ENCODE data around the gene SPOP.
"Not testable (repeated sequence)": the region's sequence is repeated elsewhere in the genome, so short reads cannot be mapped to it uniquely, and the experiment has no call there.

SPOP gene

DNA sequence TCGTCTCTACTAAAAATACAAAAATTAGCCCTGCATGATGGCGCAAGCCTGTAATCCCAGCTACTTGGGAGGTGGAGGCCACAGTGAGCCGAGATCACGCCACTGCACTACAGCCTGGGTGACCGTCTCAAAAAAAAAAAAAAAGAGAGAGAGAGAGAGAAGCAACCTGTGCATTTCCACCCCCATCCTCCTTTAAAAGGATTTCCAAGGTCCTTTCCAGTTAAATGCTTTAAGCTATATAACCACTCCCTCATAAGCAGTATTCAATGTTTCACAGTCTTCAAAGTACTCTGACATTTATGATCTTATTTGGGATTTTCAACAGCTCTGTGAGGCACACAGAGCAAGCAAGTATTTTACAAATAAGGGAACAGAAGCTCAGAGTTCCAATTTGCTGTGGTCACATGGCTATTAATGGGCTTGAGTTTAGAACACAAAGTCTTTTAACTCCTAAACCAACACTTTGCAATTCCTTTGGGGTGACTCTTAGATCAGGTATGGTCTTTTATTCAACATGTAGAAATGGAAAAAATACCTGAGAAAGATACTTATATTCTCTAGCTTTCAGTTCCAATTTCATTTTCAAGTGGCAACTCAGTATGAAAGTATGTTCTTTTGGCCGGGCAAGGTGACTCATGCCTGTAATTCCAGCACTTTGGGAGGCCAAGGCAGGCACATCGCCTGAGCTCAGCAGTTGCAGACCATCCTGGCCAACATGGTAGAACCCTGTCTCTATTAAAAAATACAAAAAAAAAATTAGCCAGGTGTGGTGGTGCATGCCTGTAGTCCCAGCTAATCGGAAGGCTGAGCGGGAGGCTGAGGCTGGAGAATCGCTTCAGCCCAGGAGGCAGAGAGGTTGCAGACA lies 31.3 kb downstream of the SPOP start:
- DNase-seq: peak; percentile 79

DNA sequence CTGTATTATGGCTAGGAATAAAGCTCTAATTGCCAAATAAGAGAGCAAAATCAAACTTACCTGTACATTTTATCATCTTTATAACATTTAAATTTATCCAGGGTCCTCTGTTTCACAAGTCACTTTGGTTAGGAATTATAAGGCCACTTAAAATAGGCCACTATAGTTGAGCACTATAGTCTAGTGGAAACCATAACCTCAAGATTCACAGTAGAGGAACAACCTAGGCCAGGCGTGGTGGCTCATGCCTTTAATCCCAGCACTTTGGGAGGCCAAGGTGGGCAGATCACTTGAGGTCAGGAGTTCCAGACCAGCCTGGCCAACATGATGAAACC lies 31.9 kb downstream of the SPOP start:
- not testable (repeated sequence) for DNase-seq

DNA sequence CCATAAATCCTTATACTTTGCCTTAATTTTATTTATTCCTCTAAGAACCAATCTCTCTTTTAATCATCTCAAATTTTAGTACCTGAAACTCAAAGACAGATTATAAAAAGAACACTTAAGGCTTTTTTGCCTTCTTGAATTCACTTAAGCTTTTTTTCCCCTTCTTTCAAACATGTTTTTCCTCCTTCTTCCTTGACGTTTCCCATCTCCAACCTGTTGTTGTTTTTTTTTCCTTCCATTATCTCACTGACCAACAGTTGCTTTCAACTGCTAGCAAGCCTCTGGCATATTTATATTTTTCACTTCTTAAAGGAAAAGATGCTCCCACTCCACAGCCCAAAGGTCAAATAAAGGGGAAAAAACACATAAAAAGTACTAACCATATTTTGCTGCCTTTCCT lies 32.2 kb downstream of the SPOP start:
- DNase-seq: no peak

DNA sequence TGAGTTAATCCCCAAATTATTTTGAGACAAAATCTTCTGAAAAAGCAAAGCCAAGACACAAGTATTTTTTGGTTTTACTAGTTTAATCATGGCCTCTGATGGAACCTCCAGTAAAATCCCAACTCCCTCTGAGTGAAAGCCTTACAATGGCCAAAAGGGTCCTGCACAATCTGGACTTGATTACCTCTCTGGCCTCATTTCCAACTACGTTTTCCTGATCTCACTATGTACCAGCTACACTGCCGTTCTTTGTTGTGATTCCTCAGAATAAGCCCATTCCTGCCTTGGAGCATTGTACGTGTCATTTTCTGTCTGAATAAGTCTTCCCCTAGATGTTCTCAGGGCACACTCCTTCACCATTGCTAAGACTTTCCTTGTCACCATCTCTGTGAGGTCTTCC lies 37.3 kb downstream of the SPOP start:
- no peak for DNase-seq

DNA sequence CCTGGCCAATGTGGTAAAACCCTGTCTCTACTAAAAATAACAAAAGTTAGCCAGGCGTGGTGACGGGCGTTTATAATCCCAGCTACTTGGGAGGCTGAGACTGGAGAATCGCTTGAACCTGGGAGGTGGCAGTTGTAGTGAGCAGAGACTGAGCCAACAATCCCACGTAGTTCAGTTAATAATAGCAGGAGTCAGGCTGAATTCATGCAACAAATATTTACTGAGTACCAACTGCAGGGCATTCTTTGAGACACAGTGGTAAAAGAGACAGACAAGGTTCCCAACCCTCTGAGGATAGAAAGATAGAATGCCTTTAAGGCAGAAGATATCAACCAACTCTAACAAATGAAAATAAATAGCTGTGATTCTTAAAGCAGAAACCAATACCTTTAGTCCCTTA lies 39.1 kb downstream of the SPOP start:
- no peak for DNase-seq

DNA sequence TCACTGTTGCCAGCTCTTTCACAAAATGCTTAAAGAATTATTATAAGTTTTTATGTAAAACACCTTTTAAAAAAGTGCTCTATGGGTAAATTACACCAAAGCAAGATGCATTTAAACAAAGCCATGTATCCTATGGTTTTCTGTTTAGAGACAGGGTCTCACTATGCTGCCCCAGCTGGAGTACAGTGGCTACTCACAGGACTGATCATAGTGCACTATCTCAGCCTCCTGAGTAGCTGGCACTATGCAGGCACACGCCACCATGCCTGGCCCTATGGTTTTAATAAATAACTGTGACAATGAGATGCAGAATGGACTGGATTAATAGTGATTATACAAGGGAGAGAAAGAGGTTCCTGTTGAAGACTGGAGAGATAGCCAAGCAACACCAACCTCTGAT lies 40.2 kb downstream of the SPOP start:
- DNase-seq: no peak

DNA sequence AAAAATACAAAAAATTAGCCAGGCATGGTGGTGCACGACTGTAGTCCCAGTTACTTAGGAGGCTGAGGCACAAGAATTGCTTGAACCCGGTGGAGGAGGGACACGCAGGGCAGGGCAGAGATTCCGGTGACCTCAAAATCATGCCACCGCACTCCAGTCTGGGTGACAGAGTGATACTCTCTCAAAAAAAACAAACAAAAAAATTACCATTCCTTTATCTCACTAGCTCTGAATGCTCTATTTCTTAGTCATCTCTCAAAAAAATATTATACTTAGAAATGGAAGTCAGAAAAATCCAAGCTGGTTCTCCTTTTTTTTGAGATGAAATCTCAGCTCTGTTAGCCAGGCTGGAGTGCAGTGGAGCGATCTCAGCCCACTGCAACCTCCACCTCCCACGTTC lies 40.8 kb downstream of the SPOP start:
- DNase-seq: no peak

DNA sequence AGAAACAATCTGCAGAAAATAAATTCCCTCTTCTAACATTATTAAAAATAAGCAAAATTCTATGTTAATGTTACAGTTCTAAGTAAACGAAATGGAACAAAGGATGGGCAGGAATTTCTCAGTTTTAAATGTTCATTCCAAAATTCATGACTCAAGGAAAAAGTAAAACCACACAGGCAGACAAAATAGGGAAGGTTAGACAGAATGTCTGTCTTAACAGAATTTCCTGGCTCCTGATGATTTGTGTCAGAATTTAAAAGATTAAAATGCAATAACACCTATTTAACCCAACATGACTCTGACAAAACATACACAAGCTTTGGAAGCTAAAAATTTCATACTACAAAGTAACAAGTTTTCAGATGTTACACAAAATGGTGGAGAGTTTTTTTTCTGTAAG lies 42.8 kb downstream of the SPOP start:
- peak; percentile 8 for DNase-seq

DNA sequence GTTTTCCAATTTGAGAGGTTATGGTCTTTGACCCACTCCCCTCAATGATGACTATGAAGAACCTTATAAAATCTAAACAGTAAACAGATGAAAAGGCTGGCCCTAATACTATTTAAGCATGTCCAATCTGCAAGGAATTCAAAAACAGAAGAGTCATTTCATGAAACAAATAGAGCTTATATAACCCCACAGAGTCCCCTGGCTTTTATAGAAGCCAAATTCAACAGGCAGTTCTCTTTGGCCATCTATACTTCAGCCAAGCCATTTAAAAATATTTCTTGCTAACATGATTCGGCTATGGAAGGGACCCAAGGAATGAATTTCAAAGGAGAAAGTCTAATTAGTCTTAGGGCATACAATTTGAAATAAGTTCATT lies 43.4 kb downstream of the SPOP start:
- no peak for DNase-seq

DNA sequence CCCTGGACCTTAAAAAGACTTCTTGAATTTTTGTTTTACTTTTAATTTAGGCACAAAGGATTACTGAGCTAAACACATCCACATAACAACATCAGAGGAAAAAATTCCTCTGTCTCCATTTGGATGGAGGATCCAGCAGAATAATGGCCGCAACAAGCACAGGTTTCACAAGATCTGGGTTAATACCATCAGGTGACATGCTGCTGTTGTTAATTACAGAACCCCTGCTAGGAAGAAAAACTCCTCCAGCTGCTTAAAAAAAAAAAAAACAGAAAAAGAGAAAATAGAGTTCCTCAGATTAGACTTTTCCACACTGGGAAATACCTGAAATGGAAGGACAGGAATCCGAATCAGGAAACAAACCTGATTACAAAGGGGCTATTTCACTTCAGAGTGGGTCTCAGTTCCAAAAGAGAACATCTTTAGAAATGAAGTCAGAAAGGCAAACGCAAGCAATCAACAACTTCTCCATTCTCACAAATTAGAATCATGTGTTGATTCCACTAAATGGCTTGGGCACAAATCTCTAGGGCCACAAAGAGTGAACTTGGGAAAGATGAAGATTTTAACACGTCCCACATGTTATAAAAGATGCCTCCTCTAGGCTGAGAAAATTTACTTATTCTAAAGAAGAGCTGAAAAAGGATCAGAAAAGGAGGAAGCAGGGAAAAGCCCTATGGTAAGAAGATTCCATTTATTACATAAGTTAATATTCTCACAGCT lies 44.0 kb downstream of the SPOP start:
- DNase-seq: no peak

DNA sequence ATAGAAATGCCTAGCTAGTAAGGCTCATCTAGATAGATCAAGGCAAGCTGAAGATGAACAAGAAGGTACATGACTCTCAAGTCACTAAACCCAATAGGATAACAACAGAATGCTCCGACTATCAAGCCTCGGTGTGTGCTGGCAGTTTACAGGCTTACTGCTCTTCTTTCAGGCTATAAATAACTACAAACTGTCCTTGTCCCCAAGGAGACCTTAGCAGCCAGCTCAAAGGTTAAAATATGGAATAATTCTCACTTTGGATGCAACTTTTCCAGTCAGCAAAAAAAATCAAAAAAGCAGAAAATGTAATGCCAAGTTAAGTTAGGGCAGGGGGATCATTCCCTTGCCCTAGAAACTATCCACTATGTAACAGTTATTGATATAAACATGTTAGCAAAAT lies 44.6 kb downstream of the SPOP start:
- no peak for DNase-seq

DNA sequence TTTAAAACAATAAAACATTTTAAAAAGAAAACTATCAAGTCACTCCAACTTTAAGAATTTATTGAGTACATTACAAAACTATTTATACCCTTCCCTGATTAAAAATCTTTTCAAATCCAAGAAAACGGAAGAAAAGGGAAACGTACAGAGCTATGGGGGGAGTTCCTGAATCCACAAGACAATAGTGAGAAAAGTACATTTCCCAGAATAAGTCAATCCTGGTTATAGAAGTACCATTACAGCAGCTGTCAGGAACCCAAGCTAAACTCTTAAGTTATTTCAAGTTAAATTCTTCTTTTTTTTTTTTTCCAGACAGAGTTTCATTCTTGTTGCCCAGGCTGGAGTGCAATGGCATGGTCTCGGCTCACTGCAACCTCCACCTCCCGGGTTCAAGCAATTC lies 45.7 kb downstream of the SPOP start:
- DNase-seq: no peak

DNA sequence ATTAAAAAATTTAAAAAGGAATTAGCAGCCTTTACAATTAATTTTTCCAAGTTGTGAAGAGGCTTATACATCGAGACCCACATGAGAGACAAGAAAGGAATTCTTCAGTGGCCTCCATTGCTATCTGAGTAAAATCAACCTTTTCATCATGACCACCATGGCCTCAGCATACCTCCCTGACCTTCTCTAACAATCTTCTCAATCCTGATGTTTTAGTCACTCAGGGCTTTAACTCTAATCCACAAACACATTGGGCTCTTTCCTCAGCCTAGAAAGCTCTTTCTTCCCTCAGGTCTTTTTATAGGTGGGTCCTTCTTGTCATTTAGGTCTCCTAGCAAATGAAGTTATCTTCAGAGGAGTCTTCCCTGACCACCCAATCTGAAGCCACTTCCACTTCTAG lies 46.4 kb downstream of the SPOP start:
- no peak for DNase-seq

DNA sequence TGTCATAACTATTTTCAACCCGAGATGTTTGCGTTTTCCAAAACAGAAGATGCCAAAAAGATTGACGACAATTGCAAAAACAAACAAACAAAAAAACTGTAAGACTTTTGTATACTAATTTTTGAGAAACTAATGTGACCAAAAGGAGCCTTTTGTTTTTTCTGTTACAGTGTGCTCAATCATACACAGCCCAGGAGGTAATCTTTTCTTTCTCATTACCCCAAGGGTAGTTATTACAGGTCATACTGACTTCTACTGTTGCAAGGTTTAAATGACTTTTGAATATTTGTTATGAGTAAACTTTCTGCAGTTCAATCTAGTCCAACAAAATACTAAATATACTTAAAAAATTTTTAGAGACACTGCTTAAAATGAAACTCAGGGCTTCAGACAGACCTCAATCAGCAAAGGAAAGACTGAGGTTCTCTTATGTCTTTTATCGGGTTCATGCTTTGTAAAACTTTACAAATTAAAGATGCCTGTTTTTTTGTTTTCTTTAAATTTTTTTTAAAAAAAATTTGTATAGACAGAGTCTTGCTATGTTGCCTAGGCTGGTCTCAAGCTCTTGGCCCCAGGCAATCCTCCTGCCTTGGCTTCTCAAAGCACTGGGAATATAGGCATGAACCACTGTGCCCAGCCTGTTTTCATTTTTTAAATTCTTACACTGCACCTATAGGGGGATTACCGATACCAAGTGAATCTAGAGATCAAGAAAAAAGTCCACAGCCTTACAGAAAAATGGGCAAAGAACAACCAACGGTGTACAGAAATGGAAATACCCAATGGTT lies 47.6 kb downstream of the SPOP start:
- no peak for DNase-seq

DNA sequence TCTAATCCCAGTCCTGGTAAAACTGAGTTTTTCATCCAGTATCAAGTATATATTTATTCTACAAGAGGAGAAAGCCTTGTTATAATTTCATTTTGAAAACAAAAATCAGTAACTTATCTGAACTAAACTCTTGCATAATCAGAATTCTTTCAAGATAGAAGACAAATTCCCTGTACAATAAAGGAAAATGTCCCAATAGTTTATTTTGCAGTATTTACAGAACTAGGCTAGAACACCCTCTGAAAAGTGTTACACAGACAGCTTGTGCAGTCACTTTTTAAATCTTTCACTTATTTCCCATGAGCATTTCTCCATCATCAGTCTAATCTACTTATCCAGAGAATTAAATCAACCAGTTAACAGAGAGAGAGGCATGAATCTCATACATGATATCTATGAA lies 48.5 kb downstream of the SPOP start:
- no peak for DNase-seq

DNA sequence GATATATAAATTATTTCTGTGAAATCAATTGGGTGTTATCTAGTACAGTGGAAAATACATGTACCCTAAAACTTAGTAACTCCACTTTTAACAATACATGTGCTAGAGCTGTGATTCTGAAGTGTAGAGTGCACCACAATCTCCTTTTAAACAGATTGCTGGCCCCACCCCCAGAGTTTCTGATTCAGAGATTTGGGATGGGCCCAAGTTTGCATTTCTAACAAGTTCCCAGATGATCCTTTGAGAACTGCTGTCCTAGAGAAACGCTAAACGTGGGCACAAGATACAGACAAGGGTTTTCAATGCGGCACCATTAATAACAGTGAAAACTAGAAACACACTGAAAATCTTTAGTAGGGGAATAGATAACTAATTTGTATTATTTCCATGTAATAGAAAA lies 53.0 kb downstream of the SPOP start:
- peak; percentile 41 for DNase-seq

DNA sequence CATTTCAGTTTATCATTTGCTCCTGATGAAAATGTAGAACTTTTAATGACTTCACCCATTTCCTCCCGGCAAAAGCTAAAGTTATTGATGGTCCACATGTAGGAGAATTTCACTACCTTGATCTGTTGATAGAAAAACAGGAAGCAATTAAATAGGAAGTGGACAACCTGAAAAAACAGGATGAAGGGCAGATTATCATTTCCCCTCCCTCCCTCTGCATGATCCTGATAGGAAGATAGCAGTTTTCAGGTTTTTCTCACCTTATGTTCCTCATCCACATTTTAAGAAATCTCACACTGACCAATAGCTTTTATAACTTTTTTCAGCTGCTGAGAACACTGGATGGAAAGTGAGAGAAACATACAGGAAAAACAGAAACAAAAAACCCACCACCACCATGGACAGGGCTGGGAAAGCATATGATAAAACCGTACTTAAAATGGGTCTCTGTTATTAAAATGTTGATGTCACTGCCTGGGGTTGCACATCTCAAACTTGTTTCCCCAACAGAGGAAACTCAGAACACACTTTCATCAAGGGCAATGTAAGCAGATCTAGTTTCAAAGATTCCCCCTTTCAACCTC lies 55.9 kb downstream of the SPOP start:
- DNase-seq: no peak

DNA sequence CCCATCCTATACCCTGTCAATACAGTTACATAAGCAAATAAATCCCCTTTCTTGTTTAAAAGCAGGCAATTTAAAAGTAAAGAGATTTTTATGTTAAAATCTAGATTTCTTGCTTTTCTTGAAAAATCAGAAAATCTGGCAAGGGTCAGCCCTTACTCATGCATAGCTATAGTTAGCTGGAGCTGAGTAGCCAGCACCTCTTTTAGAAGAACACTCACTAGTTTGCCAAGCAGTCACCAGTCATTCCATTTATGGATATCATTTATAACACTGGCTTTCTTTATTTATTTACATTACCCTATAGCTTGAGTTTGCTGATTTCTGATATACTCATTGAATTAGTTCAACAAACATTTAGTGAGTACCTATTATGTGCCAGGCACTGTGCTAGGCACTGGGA lies 56.5 kb downstream of the SPOP start:
- no peak for DNase-seq

DNA sequence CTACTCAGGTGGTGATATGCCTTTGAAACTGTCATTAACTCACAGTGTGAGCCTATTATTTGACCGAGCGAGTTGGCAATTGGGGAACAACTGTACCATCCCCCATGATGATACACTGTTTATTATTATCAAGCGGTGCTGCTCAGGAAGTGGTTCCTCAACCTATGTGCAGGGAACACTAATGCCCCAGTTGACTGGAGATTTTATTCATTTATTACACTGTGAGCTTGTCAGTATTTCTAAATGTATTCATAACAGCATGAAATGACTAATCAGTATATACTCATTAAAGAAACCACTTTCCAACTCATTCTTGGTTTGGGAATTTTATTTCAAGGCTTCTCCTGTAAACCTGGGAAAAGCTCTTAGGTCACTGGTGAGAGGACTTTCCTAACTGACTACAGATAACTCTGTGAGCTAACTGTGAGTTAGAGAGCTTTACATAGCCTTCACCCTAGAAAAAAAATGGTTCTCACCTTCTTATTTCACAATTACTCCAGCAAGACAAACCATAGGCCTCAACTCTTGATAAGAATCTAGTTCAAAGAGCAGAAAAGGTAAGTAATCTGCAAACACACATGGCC lies 59.8 kb downstream of the SPOP start:
- DNase-seq: peak; percentile 15

DNA sequence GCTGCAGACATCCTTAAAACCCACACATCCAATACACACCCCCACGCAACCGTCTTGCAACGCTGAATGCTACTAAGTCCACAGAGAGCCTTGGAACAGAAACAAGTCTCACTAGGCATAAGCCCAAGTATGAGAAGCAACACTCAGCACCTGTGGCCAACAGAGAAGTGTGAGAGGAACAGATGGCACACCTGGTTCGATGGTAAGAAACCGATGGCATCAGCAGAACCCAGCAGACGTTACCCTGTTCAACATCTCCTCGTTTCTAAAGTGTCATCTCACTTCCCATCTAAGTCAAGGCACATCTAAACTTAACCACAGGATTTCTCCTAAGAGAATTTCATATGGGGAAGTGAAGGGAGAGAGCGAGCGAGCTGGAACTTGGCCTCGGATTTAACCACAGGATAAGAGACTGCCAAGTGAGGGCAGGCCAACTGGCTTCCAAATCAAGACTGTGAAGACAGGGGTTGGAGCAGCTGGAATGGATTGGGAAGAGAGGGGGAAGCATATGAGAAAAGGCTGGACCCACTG lies 61.2 kb downstream of the SPOP start:
- peak; percentile 48 for DNase-seq

DNA sequence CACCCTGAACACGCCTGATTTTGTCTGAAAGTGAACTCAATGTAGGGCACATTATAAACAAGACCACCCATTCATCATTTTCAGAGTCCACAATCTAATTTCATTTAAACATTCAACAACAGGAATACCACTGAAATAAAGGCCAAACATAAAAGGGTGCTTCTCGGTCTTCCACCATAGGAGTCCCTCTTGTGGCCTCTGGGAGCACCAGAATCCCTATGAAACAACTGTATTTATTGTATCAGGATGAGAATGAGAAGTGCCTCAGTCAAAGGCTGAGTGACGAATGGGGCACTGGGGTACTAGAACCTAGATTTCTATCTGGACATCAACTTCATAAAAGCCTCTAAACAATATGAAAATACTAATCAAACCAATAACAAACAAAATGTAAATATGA lies 61.8 kb downstream of the SPOP start:
- DNase-seq: no peak

DNA sequence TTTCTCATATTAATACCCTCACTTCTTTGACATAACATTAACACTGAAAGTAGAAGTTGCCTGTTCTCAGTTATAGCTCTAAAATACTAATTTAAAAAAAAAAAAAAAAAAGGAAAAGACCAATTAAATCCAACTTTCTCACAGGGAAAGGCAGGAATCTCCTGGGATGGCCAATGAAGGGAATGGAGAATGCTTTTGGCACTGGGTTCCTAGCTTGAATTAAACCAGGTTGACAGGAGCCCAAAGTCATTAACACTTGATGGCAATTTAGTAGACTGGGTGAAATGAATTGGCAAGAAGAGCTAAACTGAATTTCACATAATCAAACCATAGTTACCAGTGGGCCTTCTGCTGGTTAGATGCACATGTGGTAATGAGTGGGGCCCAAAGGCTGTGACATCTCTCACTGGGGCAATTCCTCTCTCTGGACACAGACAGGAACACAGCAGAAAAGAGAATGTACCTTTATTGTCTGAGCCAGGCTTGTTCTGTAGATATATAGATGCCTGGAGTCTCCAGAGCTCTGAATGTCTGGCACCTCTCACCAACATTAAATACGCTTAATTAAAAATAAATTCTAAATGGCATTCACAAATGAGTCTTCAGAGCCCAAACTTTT lies 64.6 kb downstream of the SPOP start:
- DNase-seq: no peak

All from fibroblast of skin of right quadriceps (primary cell).